COR-L47 (cell line): ENCODE results near the gene ABCC8.

Experiments used
- DNase-seq: peaks from one replicate; lab custom pipeline; 2025; lab: John Stamatoyannopoulos, UW

The ABCC8 gene

GRCh38 chr11:17351510-17352176 lies 125.0 kb downstream of the ABCC8 start, which contains the start of gene NCR3LG1:
Gene NCR3LG1 (plus strand): TSS chr11:17351800. CDS start chr11:17351970, 170 bp downstream.
- DNase-seq, result peak; percentile 75

- no peak for DNase-seq
These were observed 125.5 kb downstream of the ABCC8 start for GRCh38 chr11:17351172-17351509.

GRCh38 chr11:17350455-17351171 lies 126.0 kb downstream of the ABCC8 start:
- DNase-seq, result no peak

- DNase-seq, result no peak
These were observed 129.0 kb downstream of the ABCC8 start for GRCh38 chr11:17347676-17348075.

- no peak for DNase-seq
These were observed 132.7 kb downstream of the ABCC8 start for GRCh38 chr11:17343907-17344306.

GRCh38 chr11:17343257-17343656 lies 133.4 kb downstream of the ABCC8 start:
- DNase-seq, result no peak
